Stomach (tissue), 4 donors: ENCODE measurements around the gene OSCAR.

Source experiments
- CTCF ChIP-seq, 7 experiments: fragments of 450-650 bp in 4 of 7; fragments of 200-600 bp in 3 of 7; sonication (generic) in 3 of 7; IDR thresholded peaks; one replicate each; pipeline ENCODE4 v1.5.1; 2016 to 2019; ENCODE audit warnings: antibody characterized with exemption in 7 of 7, control low read depth in 2 of 7, mild to moderate bottlenecking in 1 of 7
- POLR2A ChIP-seq, 4 donors: fragments of 450-650 bp; IDR thresholded peaks; one replicate each; pipeline ENCODE4 v1.6.1; 2016; ENCODE audit warnings: antibody characterized with exemption in 4 of 4, control low read depth in 2 of 4, mild to moderate bottlenecking in 1 of 4, moderate library complexity in 1 of 4
- POLR2AphosphoS5 ChIP-seq, 3 donors: sonication (generic); formaldehyde crosslinking; IDR thresholded peaks; one replicate each; pipeline ENCODE4 v1.6.1; 2016; ENCODE audit warnings: antibody characterized with exemption in 3 of 3

DNA sequence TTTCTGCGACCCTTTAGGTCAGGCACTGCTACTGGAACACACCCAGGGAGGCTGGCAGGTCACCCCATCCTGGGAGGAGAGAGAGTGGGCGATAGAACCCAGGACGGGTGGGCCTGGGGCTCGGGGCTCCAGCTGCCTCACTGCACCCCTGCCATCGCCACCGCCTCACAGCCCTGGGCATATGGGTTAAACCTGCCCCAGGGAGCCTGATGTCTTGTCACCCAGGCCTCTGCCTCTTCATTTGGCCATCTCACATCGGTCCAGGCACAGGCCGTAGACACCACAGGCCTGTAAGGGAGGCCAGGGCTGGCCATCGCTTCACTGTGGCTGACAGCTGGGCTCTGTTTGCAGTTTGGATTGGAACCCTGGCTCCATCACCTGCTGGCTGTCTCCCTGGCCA lies 25.1 kb upstream of the OSCAR start:
- no peak for TF ChIP-seq CTCF (IDR thresholded peaks at IDR 0.05)
- TF ChIP-seq POLR2AphosphoS5 (IDR thresholded peaks at IDR 0.05) = no peak
- no peak for TF ChIP-seq POLR2A (IDR thresholded peaks at IDR 0.05)
